NB4 (cell line): ENCODE results near the gene TDRD1.

Source experiments
- CTCF ChIP-seq: IDR thresholded peaks from one replicate; pipeline ENCODE4 v1.5.1; 2012; ENCODE audit warnings: low read depth, low read length
- MAX ChIP-seq: IDR thresholded peaks from 2 replicates; pipeline ENCODE4 v1.6.1; 2011; ENCODE audit warnings: low read depth, low read length

GRCh38 chr10:114233482-114233881, 54.3 kb downstream of the TDRD1 start:
- no peak for TF ChIP-seq CTCF
- no peak for TF ChIP-seq MAX
